GF-D8 (cell line): ENCODE data around the gene TRIM54.

Experiments
- DNase-seq: peaks from one replicate; lab custom pipeline; 2025; lab: John Stamatoyannopoulos, UW

TRIM54 gene

GRCh38 chr2:27356382-27357181 lies 74.4 kb downstream of the TRIM54 start, which contains the start of gene GTF3C2:
Gene GTF3C2, minus strand, starts transcription at chr2:27356764. Its CDS starts 13,210 bp downstream, at chr2:27343554.
- peak; percentile 91 for DNase-seq
